Measurements from ENCODE around the gene OR14J1. TPM values are rescaled to one million over a fixed set of nuclear protein-coding genes. Genes with fewer than 3 reads are reported as not detected.
"Not testable (repeated sequence)": the region's sequence is repeated elsewhere in the genome, so short reads cannot be mapped to it uniquely, and the experiment has no call there.

OR14J1 gene
- total and polyA plus RNA-seq, 2 donors (not counting 3 experiments of a cell fraction or from before 2014, with no cell fraction given), result not detected

DNA sequence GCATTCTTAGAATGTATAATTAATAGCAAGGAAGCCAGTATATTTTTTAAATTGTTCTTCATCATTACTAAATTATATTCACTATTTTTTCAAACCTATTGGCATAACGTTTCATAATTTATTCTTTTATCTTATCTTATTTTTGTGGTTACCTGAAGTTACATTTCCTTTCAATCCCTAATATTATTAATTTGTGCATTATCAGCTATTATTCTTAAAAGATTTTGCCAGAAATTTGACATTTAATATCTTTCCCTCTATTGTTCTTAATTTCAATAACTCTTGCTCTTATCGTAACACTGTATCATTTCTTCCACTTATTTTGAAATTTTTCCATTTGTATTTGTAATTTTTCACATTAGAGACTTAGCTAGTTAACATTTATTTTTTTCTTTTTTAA, 18.4 kb downstream of the OR14J1 start:
- no peaks in the 10 kb centered on the region for H3K79me2 ChIP-seq (ENCODE audit: control insufficient read depth, insufficient read depth, low read length)
- H3K4me3 ChIP-seq (replicated peaks in 1 of 3; ENCODE audit: insufficient read depth in 1 of 3, low read depth in 1 of 3, low read length in 3 of 3), result no peak overlapping the region
- no peak for FAIRE-seq
- H3K36me3 ChIP-seq (ENCODE audit: control insufficient read depth in 2 of 2, extremely low read depth in 1 of 2, insufficient read depth in 2 of 2, low read length in 2 of 2), result no peaks in the 10 kb centered on the region
- H3K9me3 ChIP-seq (replicated peaks; ENCODE audit: control insufficient read depth, insufficient read depth, low read length), result no peaks in the 10 kb centered on the region
- no peak for DNase-seq (ENCODE audit: low read depth, low spot score)
- H3K4me2 ChIP-seq (ENCODE audit: insufficient read depth, low read length), result no peak overlapping the region
- dilution Hi-C loops (cut with MboI; ENCODE audit: extremely low pct_ligation_motif_present, low sequenced_read_pairs), result no loop called here
- H3K27ac ChIP-seq (ENCODE audit: insufficient read depth, low read depth, low read length), result no peak overlapping the region
- intact Hi-C loops (cut with micrococcal nuclease), result no loop called here
- no peaks in the 10 kb centered on the region for H3K4me1 ChIP-seq (ENCODE audit: control insufficient read depth, extremely low read depth, insufficient read depth, low read length)
- no TSS peak for BruUV-seq (replicated peaks)
- TF ChIP-seq FOS (IDR thresholded peaks at IDR 0.05; ENCODE audit: borderline replicate concordance, insufficient read depth, low read length) (no peak), MYC (IDR thresholded peaks at IDR 0.05; ENCODE audit: low read depth, low read length) (no peak), POLR2A (IDR thresholded peaks at IDR 0.05; ENCODE audit: low read depth, low read length) (no peak)
- TF ChIP-seq, protein P1, sequence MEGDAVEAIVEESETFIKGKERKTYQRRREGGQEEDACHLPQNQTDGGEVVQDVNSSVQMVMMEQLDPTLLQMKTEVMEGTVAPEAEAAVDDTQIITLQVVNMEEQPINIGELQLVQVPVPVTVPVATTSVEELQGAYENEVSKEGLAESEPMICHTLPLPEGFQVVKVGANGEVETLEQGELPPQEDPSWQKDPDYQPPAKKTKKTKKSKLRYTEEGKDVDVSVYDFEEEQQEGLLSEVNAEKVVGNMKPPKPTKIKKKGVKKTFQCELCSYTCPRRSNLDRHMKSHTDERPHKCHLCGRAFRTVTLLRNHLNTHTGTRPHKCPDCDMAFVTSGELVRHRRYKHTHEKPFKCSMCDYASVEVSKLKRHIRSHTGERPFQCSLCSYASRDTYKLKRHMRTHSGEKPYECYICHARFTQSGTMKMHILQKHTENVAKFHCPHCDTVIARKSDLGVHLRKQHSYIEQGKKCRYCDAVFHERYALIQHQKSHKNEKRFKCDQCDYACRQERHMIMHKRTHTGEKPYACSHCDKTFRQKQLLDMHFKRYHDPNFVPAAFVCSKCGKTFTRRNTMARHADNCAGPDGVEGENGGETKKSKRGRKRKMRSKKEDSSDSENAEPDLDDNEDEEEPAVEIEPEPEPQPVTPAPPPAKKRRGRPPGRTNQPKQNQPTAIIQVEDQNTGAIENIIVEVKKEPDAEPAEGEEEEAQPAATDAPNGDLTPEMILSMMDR (IDR thresholded peaks at IDR 0.05; ENCODE audit: extremely low read depth in 1 of 2, insufficient read depth in 1 of 2, low read depth in 1 of 2, low read length in 2 of 2), result no peak
- no peak overlapping the region for H2AFZ ChIP-seq (ENCODE audit: low read depth, low read length)
- no peak overlapping the region for H3K9ac ChIP-seq (replicated peaks; ENCODE audit: extremely low read depth, insufficient read depth, low read length)
- POLR2A ChIA-PET, result no interaction called here
- CTCF ChIA-PET, result no interaction called here
- H3K9me1 ChIP-seq (replicated peaks; ENCODE audit: control insufficient read depth, extremely low read depth, insufficient read depth, low read length), result no peaks in the 10 kb centered on the region
- H3K27me3 ChIP-seq (ENCODE audit: control insufficient read depth in 2 of 2, insufficient read depth in 2 of 2, low read length in 2 of 2), result no peaks in the 10 kb centered on the region
- H4K20me1 ChIP-seq (replicated peaks; ENCODE audit: control insufficient read depth, extremely low read depth, insufficient read depth, low read length), result no peaks in the 10 kb centered on the region

DNA sequence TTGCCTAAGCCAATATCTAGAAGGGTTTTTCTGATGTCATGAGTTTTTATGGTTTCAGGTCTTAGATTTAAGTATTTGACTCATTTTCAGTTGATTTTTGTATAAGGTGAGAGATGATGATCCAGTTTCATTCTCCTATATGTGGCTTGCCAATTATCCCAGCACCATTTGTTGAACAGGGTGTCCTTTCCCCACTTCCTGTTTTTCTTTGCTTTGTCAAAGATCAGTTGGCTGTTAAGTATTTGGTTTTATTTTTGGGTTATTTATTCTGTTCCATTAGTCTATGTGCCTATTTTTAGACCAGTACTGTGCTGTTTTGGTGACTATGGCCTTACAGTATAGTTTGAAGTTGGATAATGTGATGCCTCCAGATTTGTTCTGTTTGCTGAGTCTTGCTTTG, 21.8 kb downstream of the OR14J1 start:
- H3K27me3 ChIP-seq (ENCODE audit: control insufficient read depth in 2 of 2, insufficient read depth in 2 of 2, low read length in 2 of 2); H3K4me2 ChIP-seq (ENCODE audit: insufficient read depth, low read length); H3K27ac ChIP-seq (ENCODE audit: insufficient read depth, low read depth, low read length); DNase-seq (ENCODE audit: low read depth, low spot score); H2AFZ ChIP-seq (ENCODE audit: low read depth, low read length); H3K79me2 ChIP-seq (ENCODE audit: control insufficient read depth, insufficient read depth, low read length); intact Hi-C loops (cut with micrococcal nuclease); CTCF ChIA-PET; H3K4me3 ChIP-seq (replicated peaks in 1 of 3; ENCODE audit: insufficient read depth in 1 of 3, low read depth in 1 of 3, low read length in 3 of 3); POLR2A ChIA-PET; H3K4me1 ChIP-seq (ENCODE audit: control insufficient read depth, extremely low read depth, insufficient read depth, low read length); H3K9me3 ChIP-seq (replicated peaks; ENCODE audit: control insufficient read depth, insufficient read depth, low read length); H3K9ac ChIP-seq (replicated peaks; ENCODE audit: extremely low read depth, insufficient read depth, low read length); FAIRE-seq; H3K9me1 ChIP-seq (replicated peaks; ENCODE audit: control insufficient read depth, extremely low read depth, insufficient read depth, low read length); H3K36me3 ChIP-seq (ENCODE audit: control insufficient read depth in 2 of 2, extremely low read depth in 1 of 2, insufficient read depth in 2 of 2, low read length in 2 of 2); BruUV-seq (replicated peaks); H4K20me1 ChIP-seq (replicated peaks; ENCODE audit: control insufficient read depth, extremely low read depth, insufficient read depth, low read length); dilution Hi-C loops (cut with MboI; ENCODE audit: extremely low pct_ligation_motif_present, low sequenced_read_pairs): not testable (repeated sequence)
